Activated CD8-positive, alpha-beta memory T cell treated with anti-CD3 and anti-CD28 coated beads for 36 hours (primary cell): Measurements from ENCODE around the gene USP37. TPM values are rescaled to one million over a fixed set of nuclear protein-coding genes. Genes with fewer than 3 reads are reported as not detected.

Experiments used
- CTCF ChIA-PET: fragments of 350-600 bp; sonication (Branson Sonifier 250); formaldehyde crosslinking; loops from one replicate; lab custom pipeline; 2021; ENCODE audit warnings: antibody characterized with exemption; lab: Charles Lee
- POLR2A ChIA-PET: fragments of 350-600 bp; sonication (Branson Sonifier 250); formaldehyde crosslinking; loops from one replicate; lab custom pipeline; 2021; ENCODE audit warnings: antibody characterized with exemption; lab: Charles Lee
- total RNA-seq, 2 experiments: library from RNA; stranded (reverse); gene quantifications; one replicate each; pipeline ENCODE4 v1.2.3, GENCODE V29; 2021

The USP37 gene
- total RNA-seq, 2 experiments from 2014 or later, result 30.7 to 33.2 TPM

DNA sequence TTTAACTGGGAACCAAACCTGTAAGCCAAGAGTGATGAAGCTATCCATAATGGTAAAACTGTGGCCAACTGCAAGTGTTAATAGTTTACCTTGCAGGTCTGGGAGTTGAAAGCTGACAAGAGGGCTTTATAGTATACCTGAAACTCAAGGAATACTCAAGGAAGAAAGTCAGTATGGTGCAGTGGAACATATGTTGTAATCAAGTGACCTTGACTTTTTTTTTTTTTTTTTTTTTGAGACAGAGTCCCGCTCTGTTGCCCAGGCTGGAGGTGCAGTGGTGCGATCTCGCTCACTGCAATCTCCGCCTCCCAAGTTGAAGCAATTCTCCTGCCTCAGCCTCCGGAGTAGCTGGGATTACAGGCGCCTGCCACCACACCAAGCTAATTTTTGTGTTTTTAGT lies 121.6 kb downstream of the USP37 start:
- CTCF ChIA-PET, result interaction anchor here (0.7 to 0.9 kb wide), 3 partner anchors 16 to 36 kb away, joined by 3 to 4 read pairs (median 3); no protein-coding TSS in a partner anchor
- POLR2A ChIA-PET, result no interaction called here

DNA sequence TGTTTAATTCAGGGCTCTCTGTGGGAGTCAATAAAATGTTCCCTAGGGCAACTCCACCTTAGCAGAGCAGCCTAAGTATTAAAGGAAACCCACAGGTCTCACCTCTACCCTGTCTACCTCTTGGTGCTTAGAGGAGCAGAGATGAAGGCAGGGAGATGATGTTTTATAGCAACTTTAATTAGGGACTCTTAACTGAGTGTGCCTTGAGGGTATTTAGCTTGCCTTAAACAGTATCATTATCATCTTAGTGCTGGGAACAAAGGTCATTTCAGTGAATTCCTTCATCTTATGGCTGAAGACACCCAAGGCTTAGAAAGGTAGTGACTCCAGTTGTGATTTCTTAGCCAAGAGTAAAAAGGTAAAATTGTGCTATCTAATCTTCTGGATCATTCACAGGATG lies 122.5 kb downstream of the USP37 start:
- CTCF ChIA-PET, result no interaction called here

GRCh38 chr2:218444692-218445357 lies 123.3 kb downstream of the USP37 start:
- ChIA-PET POLR2A (no interaction called here), CTCF (no interaction called here)

More for the DNA sequence above, 122.5 kb downstream of the USP37 start:
- POLR2A ChIA-PET, result no interaction called here

GRCh38 chr2:218438596-218438995 lies 129.6 kb downstream of the USP37 start:
- ChIA-PET CTCF (interaction anchor here (0.6 kb wide), 1 partner anchor 184 kb away, joined by 4 read pairs; no protein-coding TSS in a partner anchor), POLR2A (no interaction called here)

- CTCF ChIA-PET, result no interaction called here
- POLR2A ChIA-PET, result no interaction called here
These were observed 130.2 kb downstream of the USP37 start for GRCh38 chr2:218437969-218438368.

- POLR2A ChIA-PET, result no interaction called here
These were observed 131.2 kb downstream of the USP37 start for GRCh38 chr2:218436992-218437391.

GRCh38 chr2:218435003-218435982 lies 132.9 kb downstream of the USP37 start:
- POLR2A ChIA-PET, result no interaction called here
- CTCF ChIA-PET, result no interaction called here

More at GRCh38 chr2:218436992-218437391, 131.2 kb downstream of the USP37 start:
- CTCF ChIA-PET, result no interaction called here

- ChIA-PET CTCF (no interaction called here), POLR2A (no interaction called here)
These were observed 133.7 kb downstream of the USP37 start for GRCh38 chr2:218434456-218434855.

DNA sequence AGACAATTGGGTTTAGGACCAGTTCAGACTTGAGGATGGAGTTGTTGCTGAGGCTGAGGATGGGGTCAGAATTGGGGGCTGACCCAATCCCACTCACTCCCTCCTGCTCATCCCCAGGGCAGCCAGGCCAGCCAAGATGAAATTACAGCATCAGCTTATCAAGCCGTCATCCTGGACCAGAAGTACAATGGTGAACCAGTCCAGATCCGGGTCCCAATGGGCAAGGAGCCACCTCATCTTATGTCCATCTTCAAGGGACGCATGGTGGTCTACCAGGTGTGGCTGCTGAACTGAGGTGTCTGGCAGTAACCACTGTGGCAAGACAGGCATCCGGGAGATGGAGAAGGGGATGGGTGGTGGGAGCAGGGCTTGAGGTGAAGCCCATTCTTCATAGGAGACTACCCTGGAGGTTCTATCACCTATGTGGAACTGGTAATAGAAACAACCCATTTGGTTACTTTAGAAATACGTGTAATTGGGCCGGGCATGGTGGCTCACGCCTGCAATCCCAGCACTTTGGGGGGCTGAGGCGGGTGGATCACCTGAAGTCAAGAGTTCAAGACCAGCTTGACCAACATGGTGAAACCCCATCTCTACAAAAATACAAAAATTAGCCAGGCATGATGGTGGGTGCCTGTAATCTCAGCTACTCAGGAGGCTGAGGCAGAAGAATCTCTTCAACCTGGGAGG lies 135.3 kb downstream of the USP37 start:
- ChIA-PET CTCF (no interaction called here), POLR2A (no interaction called here)

DNA sequence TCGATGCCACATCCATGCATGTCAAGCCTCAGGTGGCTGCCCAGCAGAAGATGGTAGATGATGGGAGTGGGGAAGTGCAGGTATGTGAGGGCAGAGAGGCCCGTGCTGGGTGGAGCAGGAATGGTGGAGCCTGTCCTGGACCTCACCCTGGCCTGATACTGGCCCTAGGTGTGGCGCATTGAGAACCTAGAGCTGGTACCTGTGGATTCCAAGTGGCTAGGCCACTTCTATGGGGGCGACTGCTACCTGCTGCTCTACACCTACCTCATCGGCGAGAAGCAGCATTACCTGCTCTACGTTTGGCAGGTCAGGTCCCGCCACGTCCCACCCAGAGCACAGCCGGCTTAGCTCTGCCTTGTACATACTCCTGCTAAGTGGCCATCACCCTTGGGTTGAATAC lies 136.3 kb downstream of the USP37 start:
- POLR2A ChIA-PET, result no interaction called here
- CTCF ChIA-PET, result no interaction called here

GRCh38 chr2:218430721-218431120 lies 137.4 kb downstream of the USP37 start:
- ChIA-PET POLR2A (no interaction called here), CTCF (interaction anchor here (0.6 kb wide), 1 partner anchor 16 kb away, joined by 3 read pairs; no protein-coding TSS in a partner anchor)

- ChIA-PET POLR2A (no interaction called here), CTCF (no interaction called here)
These were observed 138.0 kb downstream of the USP37 start for GRCh38 chr2:218429911-218430692.

GRCh38 chr2:218428846-218429558 lies 139.1 kb downstream of the USP37 start:
- ChIA-PET POLR2A (no interaction called here), CTCF (no interaction called here)

DNA sequence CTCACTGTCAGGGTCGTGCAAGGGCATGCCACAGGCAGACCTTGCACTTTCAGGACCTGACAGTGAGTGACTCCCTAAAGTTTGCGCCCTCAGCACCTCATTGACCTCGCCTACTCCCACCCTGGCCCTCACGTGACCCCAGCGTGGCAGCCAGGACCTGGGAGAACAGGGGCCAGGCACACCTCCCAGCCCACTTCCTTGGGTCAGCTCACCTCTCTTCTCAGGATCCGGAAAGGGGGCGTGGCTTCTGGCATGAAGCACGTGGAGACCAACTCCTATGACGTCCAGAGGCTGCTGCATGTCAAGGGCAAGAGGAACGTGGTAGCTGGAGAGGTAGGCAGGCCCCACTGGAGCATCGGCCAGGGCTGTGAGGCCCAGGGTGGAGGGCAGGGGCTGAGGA lies 140.4 kb downstream of the USP37 start:
- POLR2A ChIA-PET, result no interaction called here
- CTCF ChIA-PET, result no interaction called here

DNA sequence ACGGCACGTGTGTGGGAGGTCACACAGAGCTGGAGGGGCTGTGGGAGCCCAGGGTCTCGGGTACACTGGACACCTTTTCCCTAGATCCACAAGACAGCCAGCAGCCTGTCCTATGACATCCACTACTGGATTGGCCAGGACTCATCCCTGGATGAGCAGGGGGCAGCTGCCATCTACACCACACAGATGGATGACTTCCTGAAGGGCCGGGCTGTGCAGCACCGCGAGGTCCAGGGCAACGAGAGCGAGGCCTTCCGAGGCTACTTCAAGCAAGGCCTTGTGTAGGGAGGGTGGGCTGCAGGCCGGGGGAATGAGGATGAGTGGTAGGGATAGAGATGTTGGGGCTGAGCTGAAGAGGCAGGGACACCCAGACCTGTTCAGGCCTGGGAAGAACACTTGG lies 142.6 kb downstream of the USP37 start:
- CTCF ChIA-PET, result no interaction called here
- POLR2A ChIA-PET, result no interaction called here

DNA sequence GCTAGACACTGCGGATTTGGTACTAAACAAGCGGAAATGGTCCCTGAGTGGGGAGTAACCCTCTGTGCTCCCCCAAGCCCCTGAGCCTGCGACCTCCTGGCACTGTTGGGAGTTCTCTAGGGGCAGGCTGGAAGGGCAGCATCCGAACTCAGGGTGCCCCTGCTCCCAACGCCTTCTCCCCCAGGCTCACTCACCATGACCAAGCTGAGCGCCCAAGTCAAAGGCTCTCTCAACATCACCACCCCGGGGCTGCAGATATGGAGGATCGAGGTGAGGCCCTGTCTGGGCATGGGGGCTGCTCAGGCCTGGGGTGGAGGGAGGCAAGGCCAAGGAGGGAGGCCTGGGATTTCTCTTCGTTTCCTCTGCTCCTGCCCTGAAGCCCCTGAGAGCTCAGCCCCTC lies 144.6 kb downstream of the USP37 start:
- CTCF ChIA-PET, result no interaction called here
- POLR2A ChIA-PET, result no interaction called here

GRCh38 chr2:218422403-218423086 lies 145.6 kb downstream of the USP37 start:
- POLR2A ChIA-PET, result no interaction called here

GRCh38 chr2:218421027-218421426 lies 147.1 kb downstream of the USP37 start:
- ChIA-PET CTCF (no interaction called here), POLR2A (no interaction called here)

More at GRCh38 chr2:218422403-218423086, 145.6 kb downstream of the USP37 start:
- CTCF ChIA-PET, result interaction anchor here (0.6 kb wide), 2 partner anchors 195 to 279 kb away, joined by 3 to 4 read pairs; no protein-coding TSS in a partner anchor
